Measurements from ENCODE around the gene ABCC1.

Gene ABCC1

DNA sequence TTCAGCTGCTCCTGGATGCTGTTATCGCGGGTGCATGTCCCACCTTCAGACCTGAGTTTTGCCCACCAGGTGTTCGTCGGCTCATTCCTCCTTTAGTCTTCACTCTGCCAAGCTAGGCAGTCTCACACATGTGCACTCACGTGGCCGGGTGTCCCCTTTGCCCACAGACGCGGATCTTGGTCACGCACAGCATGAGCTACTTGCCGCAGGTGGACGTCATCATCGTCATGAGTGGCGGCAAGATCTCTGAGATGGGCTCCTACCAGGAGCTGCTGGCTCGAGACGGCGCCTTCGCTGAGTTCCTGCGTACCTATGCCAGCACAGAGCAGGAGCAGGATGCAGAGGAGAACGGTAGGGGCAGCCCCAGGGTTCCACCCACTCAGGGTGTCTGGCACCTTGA lies 140.8 kb downstream of the ABCC1 start:
- no peaks in the 10 kb centered on the region for H3K27me3 ChIP-seq
- H3K4me1 ChIP-seq (ENCODE audit: control insufficient read depth in 1 of 2, insufficient read depth in 1 of 2, low read depth in 1 of 2, low read length in 1 of 2) = peaks cover 0 to 2% of the 10 kb centered on the region in 2 experiments
- H3K9me3 ChIP-seq = no peaks in the 10 kb centered on the region
- TF ChIP-seq, protein P1, sequence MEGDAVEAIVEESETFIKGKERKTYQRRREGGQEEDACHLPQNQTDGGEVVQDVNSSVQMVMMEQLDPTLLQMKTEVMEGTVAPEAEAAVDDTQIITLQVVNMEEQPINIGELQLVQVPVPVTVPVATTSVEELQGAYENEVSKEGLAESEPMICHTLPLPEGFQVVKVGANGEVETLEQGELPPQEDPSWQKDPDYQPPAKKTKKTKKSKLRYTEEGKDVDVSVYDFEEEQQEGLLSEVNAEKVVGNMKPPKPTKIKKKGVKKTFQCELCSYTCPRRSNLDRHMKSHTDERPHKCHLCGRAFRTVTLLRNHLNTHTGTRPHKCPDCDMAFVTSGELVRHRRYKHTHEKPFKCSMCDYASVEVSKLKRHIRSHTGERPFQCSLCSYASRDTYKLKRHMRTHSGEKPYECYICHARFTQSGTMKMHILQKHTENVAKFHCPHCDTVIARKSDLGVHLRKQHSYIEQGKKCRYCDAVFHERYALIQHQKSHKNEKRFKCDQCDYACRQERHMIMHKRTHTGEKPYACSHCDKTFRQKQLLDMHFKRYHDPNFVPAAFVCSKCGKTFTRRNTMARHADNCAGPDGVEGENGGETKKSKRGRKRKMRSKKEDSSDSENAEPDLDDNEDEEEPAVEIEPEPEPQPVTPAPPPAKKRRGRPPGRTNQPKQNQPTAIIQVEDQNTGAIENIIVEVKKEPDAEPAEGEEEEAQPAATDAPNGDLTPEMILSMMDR (IDR thresholded peaks at IDR 0.05) = no peak
- H3K27ac ChIP-seq = no peak overlapping the region
- H3K4me3 ChIP-seq (ENCODE audit: low read depth in 1 of 2, low read length in 1 of 2) = no peak overlapping the region
- H3K36me3 ChIP-seq = peaks cover 79% of the 10 kb centered on the region

DNA sequence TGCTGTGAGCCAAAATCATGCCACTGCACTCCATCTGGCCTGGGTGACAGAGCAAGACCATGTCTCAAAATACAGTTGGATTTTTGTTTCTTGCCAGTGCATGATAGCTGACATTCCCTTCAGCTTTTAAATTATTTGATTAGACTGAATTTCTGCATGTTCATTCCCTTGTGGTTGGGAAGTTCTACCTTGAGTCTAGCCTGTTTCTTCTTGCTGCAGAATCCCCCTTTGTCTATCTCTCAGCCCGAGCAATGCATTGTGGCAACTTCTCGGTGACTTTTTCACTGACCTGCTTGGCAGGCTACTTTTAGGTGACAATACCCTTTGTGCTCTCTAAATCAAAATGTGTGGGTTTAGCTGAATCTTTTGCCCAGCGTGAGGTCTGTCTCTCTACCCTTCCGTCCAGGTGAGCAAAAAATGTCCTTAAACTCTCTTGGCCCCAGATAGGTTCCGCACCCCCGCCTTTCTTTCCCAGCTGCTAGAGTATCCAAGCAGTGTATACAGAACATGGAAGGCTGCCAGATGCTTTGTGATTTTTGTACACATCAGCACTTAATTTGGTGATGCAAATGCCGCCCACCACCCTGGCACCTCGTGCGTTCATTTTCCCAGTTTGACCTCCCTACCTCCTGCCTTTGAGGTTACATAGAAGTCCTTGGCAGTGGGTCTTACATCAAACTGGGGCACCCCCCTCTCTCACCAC lies 143.7 kb downstream of the ABCC1 start:
- H3K27ac ChIP-seq = no peak overlapping the region
- H3K36me3 ChIP-seq = peaks cover 65% of the 10 kb centered on the region
- H3K27me3 ChIP-seq = no peaks in the 10 kb centered on the region
- TF ChIP-seq, protein P1 (IDR thresholded peaks at IDR 0.05) = no peak
- peaks cover 0 to 2% of the 10 kb centered on the region in 2 experiments for H3K4me1 ChIP-seq (ENCODE audit: control insufficient read depth in 1 of 2, insufficient read depth in 1 of 2, low read depth in 1 of 2, low read length in 1 of 2)
- H3K9me3 ChIP-seq = no peaks in the 10 kb centered on the region
- no peak overlapping the region for H3K4me3 ChIP-seq (ENCODE audit: low read depth in 1 of 2, low read length in 1 of 2)

DNA sequence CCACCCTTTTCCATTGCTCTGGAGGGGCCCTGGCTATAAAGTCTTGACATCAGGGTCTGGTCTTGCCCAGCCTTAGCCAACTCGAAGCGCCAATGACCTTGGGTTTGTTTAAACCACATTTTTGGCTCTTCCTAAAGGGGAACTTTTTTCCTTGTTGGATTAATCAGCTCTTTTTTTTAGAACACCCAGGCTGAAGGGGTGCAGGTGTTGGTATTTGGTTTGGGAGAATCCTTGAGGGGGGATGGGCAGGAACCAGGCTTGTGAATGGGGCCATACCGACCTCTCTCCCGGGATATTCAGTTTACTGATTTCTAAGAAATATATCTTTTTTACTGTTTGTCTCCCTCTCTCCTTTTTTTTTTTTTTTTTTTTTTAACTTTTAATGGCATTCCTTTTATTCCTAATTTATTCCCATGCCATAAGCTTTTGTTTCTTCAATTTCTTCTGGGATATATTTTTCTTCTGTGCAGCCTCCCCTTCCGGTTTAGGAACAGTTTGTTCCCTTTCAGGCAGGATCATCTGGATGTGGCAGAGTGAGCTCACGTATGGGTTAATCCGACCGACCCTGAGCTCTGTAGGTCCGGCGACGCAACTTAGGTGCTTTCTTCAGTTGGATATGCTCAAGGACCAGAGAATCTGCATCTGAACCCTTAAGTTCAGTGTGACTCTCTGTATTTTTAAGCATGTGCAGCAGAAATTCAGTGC lies 144.4 kb downstream of the ABCC1 start:
- H3K9me3 ChIP-seq = no peaks in the 10 kb centered on the region
- no peak overlapping the region for H3K4me3 ChIP-seq (ENCODE audit: low read depth in 1 of 2, low read length in 1 of 2)
- H3K27ac ChIP-seq = no peak overlapping the region
- H3K4me1 ChIP-seq (ENCODE audit: control insufficient read depth in 1 of 2, insufficient read depth in 1 of 2, low read depth in 1 of 2, low read length in 1 of 2) = peaks cover 0 to 2% of the 10 kb centered on the region in 2 experiments
- TF ChIP-seq, protein P1 (IDR thresholded peaks at IDR 0.05) = no peak
- no peaks in the 10 kb centered on the region for H3K27me3 ChIP-seq
- H3K36me3 ChIP-seq = peaks cover 68% of the 10 kb centered on the region

DNA sequence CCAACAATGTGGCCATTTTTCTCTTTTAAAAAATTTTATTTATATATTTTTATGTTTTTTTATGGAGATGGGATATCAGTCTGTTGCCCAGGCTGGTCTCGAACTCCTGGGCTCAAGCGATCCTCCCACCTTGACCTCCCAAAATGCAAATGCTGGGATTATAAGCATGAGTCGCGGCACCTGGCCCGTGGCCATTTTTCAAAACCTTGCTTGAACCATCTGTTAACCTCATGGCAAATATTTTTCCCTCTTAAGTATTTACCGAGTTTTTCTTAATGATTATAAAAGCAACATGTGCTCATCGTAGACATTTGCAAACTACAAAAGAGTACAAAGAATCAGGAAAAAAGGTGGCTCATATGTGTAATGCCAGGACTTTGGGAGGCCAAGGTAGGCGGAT lies 146.2 kb downstream of the ABCC1 start:
- Histone ChIP-seq H3K36me3 (peaks cover 65% of the 10 kb centered on the region), H3K27me3 (no peaks in the 10 kb centered on the region), H3K27ac (no peak overlapping the region), H3K4me3 (ENCODE audit: low read depth in 1 of 2, low read length in 1 of 2) (no peak overlapping the region), H3K9me3 (no peaks in the 10 kb centered on the region), H3K4me1 (ENCODE audit: control insufficient read depth in 1 of 2, insufficient read depth in 1 of 2, low read depth in 1 of 2, low read length in 1 of 2) (no peaks in the 10 kb centered on the region)
- TF ChIP-seq, protein P1 (IDR thresholded peaks at IDR 0.05) = no peak

DNA sequence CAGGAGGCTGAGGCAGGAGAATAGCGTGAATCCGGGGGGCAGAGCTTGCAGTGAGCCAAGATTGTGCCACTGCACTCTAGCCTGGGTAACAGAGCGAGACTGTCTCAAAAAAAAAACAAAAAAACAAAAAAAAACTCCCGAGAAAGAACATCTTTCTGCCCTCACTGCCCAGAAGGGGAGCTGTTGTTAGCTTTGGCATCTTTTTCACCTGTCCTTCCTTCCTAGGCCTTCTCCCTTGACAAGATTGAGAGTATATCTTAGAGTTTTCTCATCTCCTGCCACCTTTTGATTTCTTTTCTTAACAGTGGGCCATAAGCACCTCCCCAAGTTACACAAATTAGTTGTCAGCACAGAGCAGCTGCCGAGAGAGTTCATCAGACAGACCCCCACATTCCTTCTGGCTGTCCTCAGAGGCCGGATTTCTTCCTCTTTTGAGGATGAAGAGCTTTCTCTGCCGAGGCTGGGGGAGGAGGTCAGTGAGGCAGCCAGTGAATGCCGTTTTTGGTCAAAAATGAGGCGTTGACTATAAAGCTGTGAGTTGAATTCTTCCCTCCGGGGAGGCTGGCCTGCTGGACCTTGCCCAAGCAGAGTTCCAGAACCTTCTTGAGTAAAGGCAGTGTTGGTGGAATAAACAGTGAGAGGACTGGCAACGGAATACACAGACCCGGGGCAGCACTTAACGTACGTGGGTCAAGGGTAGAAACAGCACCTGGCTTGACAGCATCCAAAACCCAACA lies 146.9 kb downstream of the ABCC1 start:
- H3K27ac ChIP-seq = no peak overlapping the region
- TF ChIP-seq, protein P1 (IDR thresholded peaks at IDR 0.05) = no peak
- no peak overlapping the region for H3K4me3 ChIP-seq (ENCODE audit: low read depth in 1 of 2, low read length in 1 of 2)
- H3K4me1 ChIP-seq (ENCODE audit: control insufficient read depth in 1 of 2, insufficient read depth in 1 of 2, low read depth in 1 of 2, low read length in 1 of 2) = no peaks in the 10 kb centered on the region
- H3K36me3 ChIP-seq = peaks cover 59% of the 10 kb centered on the region
- H3K9me3 ChIP-seq = no peaks in the 10 kb centered on the region
- H3K27me3 ChIP-seq = no peaks in the 10 kb centered on the region
